HepG2 (cell line): ENCODE measurements around the gene TTC28. TPM values are rescaled to one million over a fixed set of nuclear protein-coding genes. Genes with fewer than 3 reads are reported as not detected.

Experiments used
- ATAC-seq: fragments of 200-7000 bp; cut with Tn5 transposase; 3 replicates; pipeline ENCODE4 v1.9.1; 2020; ENCODE audit warnings: mild to moderate bottlenecking, moderate library complexity
- BruUV-seq: library from RNA; stranded (reverse); fragments of 400-500 nt; replicated peaks from 2 replicates; lab custom pipeline; 2021; lab: Mats Ljungman, UMichigan
- CTCF ChIA-PET: fragments of 300-600 bp; formaldehyde crosslinking; extraction: SDS; loops from one replicate; lab custom pipeline; 2021; ENCODE audit warnings: low total read pairs, inconsistent platforms, low intra/inter-chr PET ratio; lab: Yijun Ruan, JAX
- POLR2A ChIA-PET: fragments of 350-600 bp; sonication (Branson Sonifier 250); formaldehyde crosslinking; loops from one replicate; lab custom pipeline; 2020; ENCODE audit warnings: antibody characterized with exemption, inconsistent platforms; lab: Yijun Ruan, JAX
- DNase-seq: peaks from one replicate; pipeline ENCODE4 v3.0.0-alpha.2; 2015; ENCODE audit warnings: low spot score
- FAIRE-seq: peaks from 3 replicates; lab custom pipeline; 2011; peaks lifted over from hg19 to GRCh38; lab: Jason Lieb, UNC
- H2AFZ ChIP-seq: one replicate; pipeline ENCODE4 v1.6.1; 2011; ENCODE audit warnings: low read length, inconsistent platforms
- H3K27ac ChIP-seq: fragments of 300-600 bp; 3 replicates; pipeline ENCODE4 v1.8.0; 2011; ENCODE audit warnings: mixed run types, mild to moderate bottlenecking, mixed read lengths, low read length, inconsistent platforms; ENCODE audit not compliant: insufficient read depth; ENCODE audit errors: extremely low read length
- H3K27me3 ChIP-seq, 2 experiments: fragments of 200-600 bp in 1 of 2; 2 replicates in 1 of 2; 3 replicates in 1 of 2; pipeline versions ENCODE4 v1.6.0 to v1.8.0; 2011; ENCODE audit warnings: low read length in 2 of 2, mild to moderate bottlenecking in 2 of 2, moderate library complexity in 2 of 2, inconsistent platforms in 1 of 2; ENCODE audit not compliant: insufficient read depth in 2 of 2, control insufficient read depth in 1 of 2
- H3K36me3 ChIP-seq, 2 experiments: fragments of 200-600 bp in 1 of 2; replicated peaks in 1 of 2; 2 replicates in 1 of 2; 3 replicates in 1 of 2; pipeline versions ENCODE4 v1.5.1 to v1.8.0; 2011; ENCODE audit warnings: low read length in 2 of 2, inconsistent platforms in 1 of 2; ENCODE audit not compliant: insufficient read depth in 2 of 2, control insufficient read depth in 1 of 2
- H3K4me1 ChIP-seq: 2 replicates; pipeline ENCODE4 v1.5.1; 2012; ENCODE audit warnings: low read length, inconsistent platforms; ENCODE audit not compliant: insufficient read depth
- H3K4me2 ChIP-seq: 2 replicates; pipeline ENCODE4 v1.6.0; 2011; ENCODE audit warnings: low read depth, low read length, inconsistent platforms
- H3K4me3 ChIP-seq, 3 experiments: fragments of 200-600 bp in 1 of 3; sonication (generic), shearing (Covaris generic) in 1 of 3; replicated peaks in 1 of 3; 2 replicates each; pipeline ENCODE4 v1.5.1; 2011 to 2016; ENCODE audit warnings: low read length in 3 of 3, inconsistent platforms in 2 of 3, low read depth in 2 of 3, mild to moderate bottlenecking in 2 of 3, control low read depth in 1 of 3, mixed read lengths in 1 of 3; ENCODE audit not compliant: insufficient read depth in 1 of 3
- H3K79me2 ChIP-seq: one replicate; pipeline ENCODE4 v1.6.1; 2011; ENCODE audit warnings: low read length, inconsistent platforms; ENCODE audit not compliant: insufficient read depth
- H3K9ac ChIP-seq: 2 replicates; pipeline ENCODE4 v1.6.0; 2011; ENCODE audit warnings: mild to moderate bottlenecking, low read depth, low read length, inconsistent platforms; ENCODE audit not compliant: insufficient read depth
- H3K9me3 ChIP-seq: 2 replicates; pipeline ENCODE4 v1.5.1; 2012; ENCODE audit warnings: mild to moderate bottlenecking, low read length
- H4K20me1 ChIP-seq: 2 replicates; pipeline ENCODE4 v1.6.0; 2011; ENCODE audit warnings: inconsistent platforms, mild to moderate bottlenecking, low read length, moderate library complexity; ENCODE audit not compliant: insufficient read depth
- GABPA ChIP-seq, 2 experiments: IDR thresholded peaks; 2 replicates each; pipeline ENCODE4 v1.6.1; 2011 to 2016; ENCODE audit warnings: low read depth in 2 of 2, low read length in 1 of 2, missing biosample characterization in 1 of 2, missing genetic modification characterization in 1 of 2
- GTF3A ChIP-seq: sonication (generic); formaldehyde crosslinking; conservative IDR thresholded peaks from 2 replicates; pipeline ENCODE4 v1.4.0; 2020; ENCODE audit warnings: mild to moderate bottlenecking, missing genetic modification reagents
- RARG ChIP-seq: sonication (generic); formaldehyde crosslinking; IDR thresholded peaks from 2 replicates; pipeline ENCODE4 v1.4.0; 2020; ENCODE audit warnings: low read depth, mild to moderate bottlenecking, missing genetic modification reagents
- TEAD2 ChIP-seq: sonication (generic); formaldehyde crosslinking; IDR thresholded peaks from 2 replicates; pipeline ENCODE4 v1.9.0; 2021; ENCODE audit warnings: missing genetic modification reagents
- THAP9 ChIP-seq: sonication (generic); formaldehyde crosslinking; IDR thresholded peaks from 2 replicates; pipeline ENCODE4; 2020; ENCODE audit warnings: missing genetic modification reagents, mild to moderate bottlenecking, borderline replicate concordance
- ZFP62 ChIP-seq: sonication (generic); formaldehyde crosslinking; IDR thresholded peaks from 2 replicates; pipeline ENCODE4 v1.4.0; 2020; ENCODE audit warnings: missing genetic modification reagents
- ZNF503 ChIP-seq: sonication (generic); formaldehyde crosslinking; IDR thresholded peaks from 2 replicates; pipeline ENCODE4 v1.4.0; 2020; ENCODE audit warnings: missing genetic modification reagents
- ZNF562 ChIP-seq: sonication (generic); formaldehyde crosslinking; IDR thresholded peaks from 2 replicates; pipeline ENCODE4 v1.8.0; 2022; ENCODE audit warnings: missing genetic modification reagents, borderline replicate concordance
- ZNF646 ChIP-seq: sonication (generic); formaldehyde crosslinking; IDR thresholded peaks from 2 replicates; pipeline ENCODE4 v1.9.0; 2021; ENCODE audit warnings: mild to moderate bottlenecking, missing genetic modification reagents
- ZNF782 ChIP-seq: sonication (generic); formaldehyde crosslinking; IDR thresholded peaks from 2 replicates; pipeline ENCODE4 v1.4.0; 2020; ENCODE audit warnings: missing genetic modification reagents, mild to moderate bottlenecking, borderline replicate concordance
- in situ Hi-C: cut with HindIII; loops from 2 replicates; pipeline ENCODE4 v1.10.0; 2017; ENCODE audit warnings: low pct_unique_long_range_greater_than_20kb; ENCODE audit not compliant: extremely low pct_ligation_motif_present
- intact Hi-C: fragments of 100-400 bp; cut with micrococcal nuclease; formaldehyde crosslinking; loops from one replicate; pipeline ENCODE4 v1.10.0; 2022; ENCODE audit not compliant: unreplicated experiment
- polyA plus RNA-seq, 8 experiments: library from polyadenylated mRNA; depleted of rRNA in 3 of 8; stranded (reverse) in 7 of 8; unstranded in 1 of 8; fragments of >200 nt; fragmentation: Illumina TruSeq in 4 of 8; extraction: Trizol in 4 of 8; gene quantifications; 2 replicates each; pipeline versions ENCODE4 v1.2.1 to v1.2.3, GENCODE V29; 2011 to 2016; ENCODE audit warnings: low read depth in 4 of 8, missing spikeins in 1 of 8, mixed read lengths in 1 of 8; ENCODE audit not compliant: insufficient read depth in 1 of 8
- total RNA-seq, 5 experiments: library from RNA; depleted of rRNA; stranded (reverse); fragments of >200 nt; fragmentation: Illumina TruSeq; extraction: Trizol; gene quantifications; 2 replicates each; pipeline ENCODE4 v1.2.3, GENCODE V29; 2016; ENCODE audit warnings: low read depth in 1 of 5
- TF ChIP-seq, protein P1 (sequence below): sonication (generic); formaldehyde crosslinking; IDR thresholded peaks from 2 replicates; pipeline ENCODE4 v1.4.0; 2020; ENCODE audit warnings: mild to moderate bottlenecking, low read depth, missing genetic modification reagents
- TF ChIP-seq, protein P2 (sequence below): sonication (generic); formaldehyde crosslinking; IDR thresholded peaks from 2 replicates; pipeline ENCODE4 v1.4.0; 2020; ENCODE audit warnings: mild to moderate bottlenecking, missing genetic modification reagents

The TTC28 gene
- total and polyA plus RNA-seq, 2 of the 13 experiments (the other 11 are each of a cell fraction or from before 2014, with no cell fraction given) = 4.2 to 13.1 TPM

GRCh38 chr22:28607795-28608194 lies 71.8 kb downstream of the TTC28 start:
- Histone ChIP-seq H4K20me1 (no peaks in the 10 kb centered on the region), H3K36me3 (0 out of 5 replicates have a peak, but pooled peaks cover 0 to 3% of the 10 kb centered on the region in 2 experiments), H3K4me2 (no peak overlapping the region), H3K27ac (no peak overlapping the region), H3K9me3 (no peaks in the 10 kb centered on the region), H2AFZ (no peak overlapping the region), H3K9ac (no peak overlapping the region), H3K27me3 (no peaks in the 10 kb centered on the region), H3K79me2 (peaks cover 3% of the 10 kb centered on the region), H3K4me3 (no peak overlapping the region), H3K4me1 (peaks cover 14% of the 10 kb centered on the region)
- DNase-seq = no peak
- FAIRE-seq = no peak
- ChIA-PET POLR2A (no interaction called here), CTCF (no interaction called here)
- in situ Hi-C loops (loop anchor here (10.0 kb wide), 2 partner anchors 177 to 217 kb away; no protein-coding TSS in a partner anchor), intact Hi-C loops (no loop called here)
- no peak for ATAC-seq
- BruUV-seq = no TSS peak
- TF ChIP-seq ZNF562 (CRISPR knock-in tag) (no peak), GTF3A (CRISPR knock-in tag) (no peak), ZFP62 (CRISPR knock-in tag) (no peak), GABPA (IDR thresholded peaks at IDR 0.05; ENCODE audit: low read depth, low read length) (no peak), GABPA (CRISPR knock-in tag; IDR thresholded peaks at IDR 0.05; ENCODE audit: low read depth) (no peak), RARG (no peak), ZNF782 (no peak), TEAD2 (CRISPR knock-in tag) (no peak), ZNF646 (CRISPR knock-in tag) (no peak), THAP9 (CRISPR knock-in tag) (no peak), ZNF503 (CRISPR knock-in tag) (no peak)
- TF ChIP-seq, protein P1, sequence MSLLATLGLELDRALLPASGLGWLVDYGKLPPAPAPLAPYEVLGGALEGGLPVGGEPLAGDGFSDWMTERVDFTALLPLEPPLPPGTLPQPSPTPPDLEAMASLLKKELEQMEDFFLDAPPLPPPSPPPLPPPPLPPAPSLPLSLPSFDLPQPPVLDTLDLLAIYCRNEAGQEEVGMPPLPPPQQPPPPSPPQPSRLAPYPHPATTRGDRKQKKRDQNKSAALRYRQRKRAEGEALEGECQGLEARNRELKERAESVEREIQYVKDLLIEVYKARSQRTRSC = no peak
- TF ChIP-seq, protein P2, sequence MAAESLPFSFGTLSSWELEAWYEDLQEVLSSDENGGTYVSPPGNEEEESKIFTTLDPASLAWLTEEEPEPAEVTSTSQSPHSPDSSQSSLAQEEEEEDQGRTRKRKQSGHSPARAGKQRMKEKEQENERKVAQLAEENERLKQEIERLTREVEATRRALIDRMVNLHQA (CRISPR knock-in tag) = no peak
